IPS-11a (cell line): ENCODE data around the gene KIAA0232.

Source experiments
- H3K4me3 ChIP-seq: one replicate; pipeline ENCODE4 v1.5.1; 2013; ENCODE audit warnings: low read depth, low read length, control low read depth

The KIAA0232 gene

DNA sequence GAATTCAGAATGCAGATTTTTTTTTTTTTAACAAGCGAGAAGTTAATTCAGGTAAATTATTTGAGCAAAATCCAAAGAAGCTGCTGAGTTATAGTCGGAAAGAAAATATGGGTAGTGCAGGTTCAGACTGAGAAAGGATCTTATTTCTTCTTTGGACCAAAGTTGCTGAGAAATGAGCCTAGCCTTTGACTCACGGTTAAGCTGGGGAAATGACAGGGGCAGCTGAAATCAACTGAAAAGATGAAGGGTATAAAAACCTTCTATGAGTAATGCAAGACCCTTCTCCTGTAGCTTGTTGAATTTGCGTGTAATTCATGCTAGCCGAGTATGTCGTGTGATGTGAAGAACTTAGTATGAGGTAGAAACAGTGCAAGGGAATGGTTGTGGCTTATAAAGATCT is 63.0 kb downstream of the KIAA0232 start:
- no peak overlapping the region for H3K4me3 ChIP-seq

DNA sequence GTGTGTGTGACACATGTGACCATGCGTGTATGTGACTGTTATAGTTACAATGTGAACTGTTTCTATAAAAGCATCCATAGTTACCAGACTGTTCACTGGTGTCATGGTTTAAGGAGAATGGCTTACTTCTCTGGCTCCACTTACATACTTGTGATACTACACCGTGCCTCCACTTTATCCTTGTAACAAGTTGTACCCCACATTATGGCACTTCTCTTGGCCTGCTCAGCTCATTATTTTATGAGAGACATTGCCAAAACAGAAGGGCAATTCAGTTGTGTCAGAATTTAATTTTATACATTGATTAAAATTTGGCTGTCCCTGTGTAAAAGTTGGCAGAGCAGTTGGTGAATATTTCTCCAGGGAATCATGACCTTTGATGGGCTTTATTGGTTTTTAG is 64.7 kb downstream of the KIAA0232 start:
- no peak overlapping the region for H3K4me3 ChIP-seq

GRCh38 chr4:6848717-6849305 is 66.3 kb downstream of the KIAA0232 start:
- no peak overlapping the region for H3K4me3 ChIP-seq

DNA sequence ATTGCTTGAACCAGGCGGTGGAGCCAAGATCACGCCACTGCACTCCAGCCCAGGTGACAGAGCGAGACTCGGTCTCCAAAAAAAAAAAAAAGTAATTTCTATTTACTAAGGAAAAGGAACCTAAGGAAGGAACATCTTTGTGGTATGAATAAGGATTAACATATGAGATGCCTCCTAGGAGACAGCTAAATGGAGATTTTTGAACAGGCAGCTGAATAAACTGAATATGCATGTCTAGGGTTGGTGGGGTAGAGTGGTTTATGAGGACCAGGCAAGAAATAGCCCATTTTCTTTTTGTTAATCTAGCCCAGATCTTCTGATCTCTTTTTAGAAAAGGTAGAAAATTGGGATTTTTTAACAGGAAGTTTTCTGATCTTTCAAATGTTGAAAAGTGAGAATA is 67.2 kb downstream of the KIAA0232 start:
- no peak overlapping the region for H3K4me3 ChIP-seq

DNA sequence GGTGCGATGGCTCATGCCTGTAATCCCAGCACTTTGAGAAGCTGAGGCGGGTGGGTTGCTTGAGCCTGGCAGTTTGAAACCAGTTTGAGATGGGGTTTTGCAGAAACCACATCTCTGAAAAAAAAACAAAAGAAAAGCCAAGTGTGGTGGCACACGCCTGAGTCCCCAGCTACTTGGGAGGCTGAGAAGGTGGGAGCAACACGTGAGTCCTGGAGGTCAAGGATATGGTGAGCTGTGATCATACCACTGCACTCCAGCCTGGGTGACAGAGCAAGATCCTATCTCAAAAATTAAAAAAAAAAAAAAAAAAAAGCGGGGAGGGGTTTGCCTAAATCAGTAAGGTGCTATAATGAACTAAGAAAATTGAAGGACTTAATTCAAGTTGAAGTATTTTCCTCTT is 68.9 kb downstream of the KIAA0232 start:
- no peak overlapping the region for H3K4me3 ChIP-seq

DNA sequence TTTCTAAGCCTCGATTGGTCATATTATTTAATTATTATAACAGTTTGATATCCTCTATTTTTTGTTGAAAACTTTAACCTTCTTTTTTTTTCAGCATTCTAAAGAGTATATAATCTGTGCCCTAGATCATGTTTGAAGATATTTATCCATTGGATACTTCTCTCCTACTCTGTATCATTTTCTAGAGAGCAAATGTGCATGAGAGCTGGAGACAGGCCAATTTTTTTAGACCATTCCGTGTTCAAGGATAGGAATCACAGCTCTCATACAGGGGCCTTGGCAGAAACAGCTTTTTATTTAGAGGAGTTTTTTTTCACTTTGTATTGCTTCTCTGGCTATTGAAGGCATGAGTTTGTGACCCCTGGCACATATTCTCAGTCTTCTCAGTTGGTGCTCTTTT is 69.4 kb downstream of the KIAA0232 start:
- H3K4me3 ChIP-seq: no peak overlapping the region

- H3K4me3 ChIP-seq: no peak overlapping the region
These were observed 70.1 kb downstream of the KIAA0232 start for GRCh38 chr4:6852582-6852981.

- H3K4me3 ChIP-seq: no peak overlapping the region
These were observed 71.7 kb downstream of the KIAA0232 start for GRCh38 chr4:6854098-6854744.

DNA sequence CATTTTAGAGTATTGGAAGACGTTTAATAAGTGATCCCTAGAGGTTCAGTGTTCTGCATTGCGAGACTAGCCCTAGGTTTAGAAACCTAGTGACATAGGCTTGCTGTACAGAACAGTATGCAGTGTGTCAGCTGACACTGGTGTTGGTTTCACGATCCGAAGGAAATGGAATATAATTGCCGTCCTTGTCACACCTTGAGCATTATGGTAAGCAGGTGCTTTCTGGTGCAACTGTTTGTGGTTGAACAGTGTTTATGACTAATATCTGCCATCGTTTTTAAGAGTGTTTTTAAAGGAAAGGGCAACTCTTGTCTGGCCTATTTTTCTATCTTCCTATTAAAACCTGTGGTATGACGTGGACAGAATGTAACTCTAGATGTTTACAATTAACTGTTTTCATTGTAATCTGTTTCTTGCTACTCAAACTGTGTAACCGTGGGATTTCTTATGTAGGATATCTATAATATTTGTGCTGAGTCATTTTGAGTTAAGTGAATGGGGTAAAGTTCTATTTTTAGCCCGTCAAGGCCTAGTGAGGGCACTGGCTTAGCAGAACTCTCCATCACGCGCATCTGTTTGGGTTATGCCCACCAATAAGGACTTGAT is 73.3 kb downstream of the KIAA0232 start:
- H3K4me3 ChIP-seq: no peak overlapping the region

- H3K4me3 ChIP-seq: no peak overlapping the region
These were observed 73.9 kb downstream of the KIAA0232 start for GRCh38 chr4:6856391-6856790.

DNA sequence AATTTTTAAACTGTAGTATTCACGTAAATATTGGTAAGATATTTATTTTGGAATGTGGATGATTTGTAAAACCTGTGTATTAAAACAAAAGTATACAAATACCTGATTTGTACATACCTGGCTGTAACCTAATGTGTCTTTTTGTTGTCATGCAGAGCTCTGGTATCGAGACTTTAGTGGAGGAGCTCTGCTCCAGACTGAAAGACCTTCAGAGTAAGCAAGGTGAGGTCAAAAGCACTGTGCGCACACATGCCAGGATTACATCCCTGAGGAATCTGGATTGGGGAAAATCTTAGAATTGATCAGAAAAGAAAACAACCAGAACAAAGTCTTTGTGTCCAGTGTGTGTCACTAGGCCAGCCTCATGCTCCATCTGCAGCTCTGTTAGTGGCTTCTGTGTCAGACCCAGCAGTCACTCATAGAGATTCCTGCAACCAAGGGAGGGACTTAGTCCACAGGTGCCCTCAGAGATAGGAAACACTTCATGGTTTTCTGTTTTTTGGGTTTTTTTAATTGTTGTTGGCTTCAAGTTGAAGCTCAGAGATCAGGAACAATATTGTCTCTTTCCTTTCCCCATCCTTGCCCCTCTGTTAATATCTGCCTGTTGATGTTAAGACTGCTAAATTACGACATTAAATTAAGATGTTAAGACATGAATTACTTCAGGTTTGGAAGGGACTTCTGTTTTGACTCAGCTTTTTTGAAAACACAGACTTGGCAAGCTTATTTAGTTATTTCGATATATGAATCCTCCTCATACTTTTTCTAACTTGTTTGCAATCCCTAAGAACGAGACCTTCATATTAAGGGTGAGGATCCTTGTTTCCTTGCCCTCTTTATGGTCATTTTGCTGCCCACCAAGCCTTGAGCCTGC is 74.7 kb downstream of the KIAA0232 start:
- H3K4me3 ChIP-seq: no peak overlapping the region

DNA sequence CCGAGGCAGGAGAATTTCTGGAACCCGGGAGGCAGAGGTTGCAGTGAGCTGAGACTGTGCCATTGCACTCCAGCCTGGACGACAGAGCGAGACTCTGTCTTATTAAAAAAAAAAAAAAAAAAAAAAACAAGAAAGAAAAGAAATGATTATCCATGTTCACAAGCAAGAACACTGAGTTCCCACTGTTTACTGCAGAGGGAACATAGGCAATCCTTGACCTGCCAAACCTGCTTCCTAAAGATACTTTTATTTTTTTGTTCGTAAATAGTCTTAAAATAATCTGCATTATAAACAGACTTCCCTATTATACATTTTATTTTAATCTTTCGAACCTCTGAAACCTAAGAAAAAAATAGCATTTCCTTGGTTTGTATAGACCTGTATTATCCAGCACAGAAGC is 76.5 kb downstream of the KIAA0232 start:
- H3K4me3 ChIP-seq: no peak overlapping the region

- no peak overlapping the region for H3K4me3 ChIP-seq
These were observed 77.0 kb downstream of the KIAA0232 start for GRCh38 chr4:6859543-6859942.

DNA sequence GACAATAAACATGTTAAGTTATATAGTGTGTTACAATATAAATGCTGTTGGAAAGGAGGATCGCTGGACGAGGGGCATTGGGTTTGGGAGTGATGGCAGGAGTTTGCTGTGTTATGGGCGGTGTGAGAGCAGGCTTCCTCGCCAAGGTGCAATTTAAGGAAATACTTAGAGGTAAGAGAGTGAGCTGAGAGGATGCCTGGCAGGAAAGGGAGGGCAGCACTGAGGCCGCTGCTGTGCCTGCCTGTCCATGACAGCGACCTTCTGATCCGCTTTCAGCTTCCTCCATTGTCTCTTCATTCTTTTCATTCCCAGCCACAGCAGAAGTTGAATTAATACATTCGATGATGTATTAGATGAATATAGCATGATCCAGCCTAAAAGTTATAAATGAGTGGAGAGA is 85.9 kb downstream of the KIAA0232 start:
- H3K4me3 ChIP-seq: no peak overlapping the region

- H3K4me3 ChIP-seq: no peak overlapping the region
These were observed 87.4 kb downstream of the KIAA0232 start for GRCh38 chr4:6869944-6870343.

DNA sequence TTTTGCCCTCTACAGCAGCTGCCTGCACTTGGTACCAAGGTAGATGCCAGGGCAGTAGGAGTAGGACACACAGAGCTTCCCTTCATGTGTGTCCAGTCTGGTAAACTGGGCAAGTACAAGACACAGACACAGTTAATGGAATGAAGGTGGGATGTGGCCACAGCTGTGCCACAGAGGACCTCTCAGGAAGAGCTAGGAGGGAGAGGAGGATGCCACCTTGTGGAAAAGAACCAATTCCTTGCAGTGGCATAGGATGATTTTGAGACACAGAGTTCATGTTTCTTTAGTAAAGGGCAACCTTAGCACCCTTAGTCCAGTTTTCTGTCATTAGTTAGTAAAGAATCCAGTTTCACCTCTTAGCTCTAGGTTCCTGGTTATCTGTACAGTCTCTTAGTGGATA is 90.8 kb downstream of the KIAA0232 start:
- H3K4me3 ChIP-seq: no peak overlapping the region

DNA sequence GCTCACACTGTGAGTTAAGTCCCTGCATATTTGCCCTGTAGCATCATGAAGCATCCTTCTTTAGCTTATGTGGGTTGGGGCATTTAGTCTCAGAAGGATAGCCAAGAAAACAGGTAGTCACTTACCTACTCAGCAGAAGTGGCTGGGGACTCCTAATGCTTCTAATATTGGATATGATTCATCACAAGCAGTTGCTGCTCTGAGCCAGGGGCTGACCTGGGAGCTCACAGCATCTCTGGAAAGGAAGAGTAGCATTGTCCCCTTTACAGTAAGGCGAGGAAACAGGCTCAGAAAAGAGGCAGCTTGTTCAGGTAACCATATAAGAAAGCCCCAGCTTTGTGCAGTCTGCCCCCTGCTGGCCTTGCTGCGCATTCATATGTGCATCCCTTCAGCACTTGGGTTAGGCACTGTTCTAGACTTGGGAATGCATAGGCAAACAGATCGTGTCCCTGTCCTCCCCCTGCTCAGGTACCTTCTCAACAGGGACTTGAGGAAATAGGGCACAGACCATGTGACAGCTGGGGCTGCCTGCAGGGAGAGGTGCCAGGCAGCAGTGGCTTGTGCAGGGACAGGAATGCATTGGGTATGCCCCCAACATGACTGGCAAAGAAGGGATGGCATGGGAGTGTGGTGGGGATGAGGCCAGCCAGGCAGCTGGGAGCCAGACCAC is 91.4 kb downstream of the KIAA0232 start:
- no peak overlapping the region for H3K4me3 ChIP-seq

GRCh38 chr4:6874981-6875380 is 92.5 kb downstream of the KIAA0232 start:
- no peak overlapping the region for H3K4me3 ChIP-seq

- H3K4me3 ChIP-seq: no peak overlapping the region
These were observed 92.9 kb downstream of the KIAA0232 start for GRCh38 chr4:6875431-6875831.

- no peak overlapping the region for H3K4me3 ChIP-seq
These were observed 93.9 kb downstream of the KIAA0232 start for GRCh38 chr4:6876440-6876839.

DNA sequence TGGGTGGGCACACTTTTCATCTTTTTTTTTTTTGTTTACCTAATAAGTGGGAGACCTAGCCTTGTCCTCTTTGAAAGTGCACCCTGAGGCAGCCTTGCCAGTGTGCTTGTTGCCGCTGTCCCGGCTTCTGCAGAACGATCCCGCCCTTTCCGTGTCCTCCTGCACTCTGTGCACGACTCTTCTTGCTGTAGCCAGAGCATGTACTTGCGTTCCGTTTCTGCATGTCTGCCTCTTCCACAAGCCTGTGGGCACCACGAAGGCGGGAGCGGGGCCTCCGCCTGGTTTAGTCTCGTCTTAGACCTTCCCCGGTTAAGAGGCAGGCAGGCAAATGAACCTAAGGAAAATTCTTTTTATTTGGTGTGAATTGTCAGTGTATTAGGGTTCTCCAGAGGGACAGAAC is 94.5 kb downstream of the KIAA0232 start:
- H3K4me3 ChIP-seq: no peak overlapping the region
